SK-N-SH (cell line): ENCODE results near the gene ADAMTS2.
"Not testable (repeated sequence)": the region's sequence is repeated elsewhere in the genome, so short reads cannot be mapped to it uniquely, and the experiment has no call there.

Experiments
- TF ChIP-seq, protein P1 (sequence below): IDR thresholded peaks from 2 replicates; pipeline ENCODE4 v1.4.0; 2012; ENCODE audit warnings: low read depth
- TF ChIP-seq, protein P2 (sequence below): fragments of 200-600 bp; sonication (generic); IDR thresholded peaks from 2 replicates; pipeline ENCODE4 v1.6.1; 2017; ENCODE audit warnings: antibody characterized with exemption, mild to moderate bottlenecking, moderate library complexity

- TF ChIP-seq, protein P1, sequence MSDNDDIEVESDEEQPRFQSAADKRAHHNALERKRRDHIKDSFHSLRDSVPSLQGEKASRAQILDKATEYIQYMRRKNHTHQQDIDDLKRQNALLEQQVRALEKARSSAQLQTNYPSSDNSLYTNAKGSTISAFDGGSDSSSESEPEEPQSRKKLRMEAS, result not testable (repeated sequence)
- TF ChIP-seq, protein P2, sequence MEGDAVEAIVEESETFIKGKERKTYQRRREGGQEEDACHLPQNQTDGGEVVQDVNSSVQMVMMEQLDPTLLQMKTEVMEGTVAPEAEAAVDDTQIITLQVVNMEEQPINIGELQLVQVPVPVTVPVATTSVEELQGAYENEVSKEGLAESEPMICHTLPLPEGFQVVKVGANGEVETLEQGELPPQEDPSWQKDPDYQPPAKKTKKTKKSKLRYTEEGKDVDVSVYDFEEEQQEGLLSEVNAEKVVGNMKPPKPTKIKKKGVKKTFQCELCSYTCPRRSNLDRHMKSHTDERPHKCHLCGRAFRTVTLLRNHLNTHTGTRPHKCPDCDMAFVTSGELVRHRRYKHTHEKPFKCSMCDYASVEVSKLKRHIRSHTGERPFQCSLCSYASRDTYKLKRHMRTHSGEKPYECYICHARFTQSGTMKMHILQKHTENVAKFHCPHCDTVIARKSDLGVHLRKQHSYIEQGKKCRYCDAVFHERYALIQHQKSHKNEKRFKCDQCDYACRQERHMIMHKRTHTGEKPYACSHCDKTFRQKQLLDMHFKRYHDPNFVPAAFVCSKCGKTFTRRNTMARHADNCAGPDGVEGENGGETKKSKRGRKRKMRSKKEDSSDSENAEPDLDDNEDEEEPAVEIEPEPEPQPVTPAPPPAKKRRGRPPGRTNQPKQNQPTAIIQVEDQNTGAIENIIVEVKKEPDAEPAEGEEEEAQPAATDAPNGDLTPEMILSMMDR, result not testable (repeated sequence)
Observed at GRCh38 chr5:179101282-179101681, 244.0 kb downstream of the ADAMTS2 start.
